BLaER1 treated with 17β-estradiol and CSF1 and Interleukin-3, amounts not matched to agents 10 nM and 100 nM (cell line): ENCODE measurements around the gene FBP2.
A peak's percentile ranks its signal among the peaks of the same experiment; 100 is the strongest.
"Not testable (repeated sequence)": the region's sequence is repeated elsewhere in the genome, so short reads cannot be mapped to it uniquely, and the experiment has no call there.

Source experiments
- H3K27ac ChIP-seq, 11 experiments: shearing (Covaris generic); formaldehyde crosslinking; 2 replicates each; pipeline ENCODE4 v1.8.1; 2022
- H3K27me3 ChIP-seq, 11 experiments: shearing (Covaris generic); formaldehyde crosslinking; 2 replicates each; pipeline ENCODE4 v1.8.1; 2022
- H3K36me3 ChIP-seq, 11 experiments: shearing (Covaris generic); formaldehyde crosslinking; 2 replicates each; pipeline ENCODE4 v1.8.1; 2022
- H3K4me1 ChIP-seq, 10 experiments: shearing (Covaris generic); formaldehyde crosslinking; 2 replicates each; pipeline ENCODE4 v1.8.1; 2022
- H3K4me2 ChIP-seq, 11 experiments: shearing (Covaris generic); formaldehyde crosslinking; 2 replicates each; pipeline ENCODE4 v1.8.1; 2022
- H3K4me3 ChIP-seq, 10 experiments: shearing (Covaris generic); formaldehyde crosslinking; 2 replicates each; pipeline ENCODE4 v1.8.1; 2022
- H3K9ac ChIP-seq, 11 experiments: shearing (Covaris generic); formaldehyde crosslinking; 2 replicates each; pipeline ENCODE4 v1.8.1; 2022
- H3K9me3 ChIP-seq, 11 experiments: shearing (Covaris generic); formaldehyde crosslinking; replicated peaks in 1 of 11; 2 replicates each; pipeline ENCODE4 v1.8.1; 2022
- H4K20me1 ChIP-seq, 11 experiments: shearing (Covaris generic); formaldehyde crosslinking; 2 replicates each; pipeline ENCODE4 v1.8.1; 2022
- Cebpa-rat ChIP-seq, 11 experiments: shearing (Covaris generic); IDR thresholded peaks; 2 replicates each; pipeline ENCODE4 v1.8.1; 2022

The FBP2 gene

DNA sequence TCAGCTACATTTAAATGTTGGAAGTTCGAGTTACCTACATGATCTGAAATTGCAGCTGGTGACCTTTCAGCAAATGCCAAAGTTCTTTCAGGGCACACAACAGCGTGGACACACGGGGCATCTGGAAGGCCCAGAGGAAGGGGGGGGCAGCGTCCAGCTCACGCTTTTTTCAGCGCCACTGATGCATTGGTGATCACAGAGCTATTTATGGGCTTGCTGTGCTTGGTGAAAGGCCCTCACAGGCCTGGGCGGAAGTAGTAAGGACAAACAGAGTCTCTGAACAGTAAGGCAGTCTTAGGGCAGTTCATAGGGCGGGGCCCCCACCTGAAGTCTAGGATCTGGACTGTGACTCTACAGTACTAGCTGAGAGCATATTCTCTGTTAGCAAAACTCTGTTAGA lies 6.6 kb upstream of the FBP2 start:
- Histone ChIP-seq H3K36me3 (no peaks in the 10 kb centered on the region), H3K9ac (no peak overlapping the region), H3K4me2 (no peak overlapping the region), H3K27ac (no peak overlapping the region), H3K9me3 (no peaks in the 10 kb centered on the region), H3K27me3 (no peaks in the 10 kb centered on the region), H4K20me1 (no peaks in the 10 kb centered on the region), H3K4me3 (no peak overlapping the region), H3K4me1 (peaks cover 0 to 22% (median 17%) of the 10 kb centered on the region in 10 experiments; a peak in 15 of 20 replicates)
- TF ChIP-seq Cebpa-rat (IDR thresholded peaks at IDR 0.05) = no peak

DNA sequence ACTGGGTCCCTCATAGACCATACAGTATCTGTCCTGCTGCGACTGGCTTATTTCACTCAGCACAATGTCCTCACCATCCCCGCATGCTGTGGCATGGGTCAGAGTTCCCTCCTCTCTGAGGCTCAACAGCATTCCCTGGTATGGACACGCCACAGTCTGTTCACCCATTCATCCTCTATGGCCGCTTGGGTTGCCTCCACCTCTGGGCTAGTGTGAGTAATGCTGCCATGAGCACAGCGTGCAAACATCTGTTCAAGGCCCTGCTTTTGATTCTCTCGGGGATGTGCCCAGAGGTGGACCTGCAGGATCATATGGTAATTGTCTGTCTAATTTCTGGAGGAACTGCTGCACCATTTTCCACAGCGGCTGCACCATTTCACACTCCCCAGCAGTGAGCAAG lies 5.5 kb upstream of the FBP2 start:
- H3K27ac ChIP-seq = no peak overlapping the region
- H3K36me3 ChIP-seq = no peaks in the 10 kb centered on the region
- H3K9ac ChIP-seq = no peak overlapping the region
- no peaks in the 10 kb centered on the region for H3K27me3 ChIP-seq
- no peak for TF ChIP-seq Cebpa-rat (IDR thresholded peaks at IDR 0.05)
- H3K9me3 ChIP-seq = no peaks in the 10 kb centered on the region
- H3K4me1 ChIP-seq = peaks cover 0 to 17% (median 11%) of the 10 kb centered on the region in 10 experiments; a peak in 15 of 20 replicates
- H3K4me2 ChIP-seq = no peak overlapping the region
- H4K20me1 ChIP-seq = no peaks in the 10 kb centered on the region
- no peak overlapping the region for H3K4me3 ChIP-seq

DNA sequence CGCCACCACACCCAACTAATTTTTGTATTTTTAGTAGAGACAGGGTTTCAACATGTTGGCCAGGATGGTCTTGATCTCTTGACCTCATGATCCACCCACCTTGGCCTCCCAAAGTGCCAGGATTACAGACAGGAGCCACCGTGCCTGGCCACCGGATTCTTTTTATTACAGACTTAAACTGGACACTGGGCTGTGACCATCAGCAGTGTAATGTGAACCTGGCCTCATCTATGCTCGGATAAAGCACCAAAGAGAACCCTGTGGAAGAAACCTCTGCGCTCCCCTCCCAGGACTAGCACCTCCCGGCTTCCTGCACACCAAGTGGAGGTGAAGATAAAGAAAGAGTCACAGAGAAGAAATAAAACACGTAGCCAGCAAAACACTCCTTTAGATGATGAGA lies 941 bp downstream of the FBP2 start:
- H3K27ac ChIP-seq, H3K9ac ChIP-seq, H3K9me3 ChIP-seq, H3K36me3 ChIP-seq, H3K4me2 ChIP-seq, H3K27me3 ChIP-seq, H3K4me3 ChIP-seq, H4K20me1 ChIP-seq, H3K4me1 ChIP-seq: not testable (repeated sequence)

DNA sequence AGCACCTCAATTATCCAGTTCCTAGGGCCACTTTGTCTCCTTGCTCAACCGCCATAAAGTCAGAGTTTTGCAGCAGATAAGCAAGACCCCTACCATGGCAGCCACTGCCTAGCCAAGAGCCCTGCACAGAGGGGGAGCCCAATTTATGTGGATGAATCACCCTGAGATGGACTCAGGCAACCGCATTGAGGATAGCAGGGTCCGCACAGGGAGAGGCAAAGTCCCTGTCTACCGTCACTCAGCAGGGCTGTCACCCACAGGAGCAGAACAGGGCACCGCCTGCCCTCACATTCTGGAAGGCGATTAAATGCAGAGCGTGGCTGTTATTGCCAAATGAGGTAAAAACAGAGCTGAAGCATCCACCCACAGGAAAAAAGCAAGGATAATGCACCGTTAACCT lies 1.7 kb downstream of the FBP2 start:
- H3K9ac ChIP-seq = no peak overlapping the region
- H3K27ac ChIP-seq = no peak overlapping the region
- H3K4me3 ChIP-seq = no peak overlapping the region
- H3K27me3 ChIP-seq = no peaks in the 10 kb centered on the region
- no peaks in the 10 kb centered on the region for H4K20me1 ChIP-seq
- peaks cover 3 to 10% (median 6%) of the 10 kb centered on the region in 10 experiments; a peak in 18 of 20 replicates for H3K4me1 ChIP-seq
- H3K9me3 ChIP-seq = peaks cover 0 to 5% (median 0%) of the 10 kb centered on the region in 11 experiments; a peak in 3 of 22 replicates
- no peaks in the 10 kb centered on the region for H3K36me3 ChIP-seq
- TF ChIP-seq Cebpa-rat (IDR thresholded peaks at IDR 0.05) = no peak
- no peak overlapping the region for H3K4me2 ChIP-seq

DNA sequence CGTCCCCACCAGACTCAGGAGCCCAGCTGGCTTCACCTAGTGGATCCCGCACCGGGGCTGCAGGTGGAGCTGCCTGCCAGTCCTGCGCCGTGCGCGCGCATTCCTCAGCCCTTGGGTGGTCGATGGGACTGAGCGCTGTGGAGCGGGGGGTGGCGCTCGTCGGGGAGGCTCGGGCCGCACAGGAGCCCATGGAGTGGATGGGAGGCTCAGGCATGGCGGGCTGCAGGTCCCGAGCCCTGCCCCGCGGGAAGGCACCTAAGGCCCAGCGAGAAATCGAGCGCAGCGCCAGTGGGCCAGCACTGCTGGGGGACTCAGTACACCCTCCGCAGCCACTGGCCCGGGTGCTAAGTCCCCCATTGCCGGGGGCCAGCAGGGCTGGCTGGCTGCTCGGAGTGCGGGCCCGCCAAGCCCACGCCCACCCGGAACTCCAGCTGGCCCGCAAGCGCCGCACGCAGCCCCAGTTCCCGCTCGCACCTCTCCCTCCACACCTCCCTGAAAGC lies 2.5 kb downstream of the FBP2 start:
- not testable (repeated sequence) for H3K9me3 ChIP-seq, H3K9ac ChIP-seq, H3K27ac ChIP-seq, H3K4me2 ChIP-seq, H3K27me3 ChIP-seq, H3K36me3 ChIP-seq, H4K20me1 ChIP-seq, H3K4me3 ChIP-seq
- H3K4me1 ChIP-seq = peaks cover 10 to 17% (median 13%) of the 10 kb centered on the region in 10 experiments

DNA sequence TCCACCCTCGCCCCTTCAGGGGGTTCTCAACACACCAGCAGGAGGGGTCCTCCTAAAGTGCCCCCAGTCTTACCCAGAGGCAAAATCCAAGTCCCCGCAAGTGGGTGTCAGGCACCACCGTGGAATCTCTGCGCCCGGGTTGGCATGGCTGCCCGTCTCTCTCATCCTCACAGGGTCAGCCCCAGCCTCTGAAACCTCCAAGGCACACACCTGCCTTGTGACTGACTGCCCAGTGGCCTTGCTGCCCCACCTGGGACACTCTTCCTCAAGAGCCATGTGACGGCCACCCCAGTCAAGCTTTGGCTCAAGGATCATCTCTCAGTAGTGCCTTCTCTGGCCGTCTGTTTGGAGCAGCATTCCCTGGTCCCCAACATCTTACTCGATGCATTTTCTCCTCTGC lies 4.9 kb downstream of the FBP2 start:
- Histone ChIP-seq H3K27ac (no peak overlapping the region), H3K4me3 (no peak overlapping the region), H3K27me3 (no peaks in the 10 kb centered on the region), H3K9ac (no peak overlapping the region), H4K20me1 (no peaks in the 10 kb centered on the region), H3K9me3 (peaks cover 0 to 5% (median 0%) of the 10 kb centered on the region in 11 experiments; a peak in 3 of 22 replicates), H3K36me3 (no peaks in the 10 kb centered on the region), H3K4me2 (no peak overlapping the region), H3K4me1 (peaks cover 11 to 16% (median 14%) of the 10 kb centered on the region in 10 experiments; a peak in 19 of 20 replicates)
- TF ChIP-seq Cebpa-rat (IDR thresholded peaks at IDR 0.05) = no peak

DNA sequence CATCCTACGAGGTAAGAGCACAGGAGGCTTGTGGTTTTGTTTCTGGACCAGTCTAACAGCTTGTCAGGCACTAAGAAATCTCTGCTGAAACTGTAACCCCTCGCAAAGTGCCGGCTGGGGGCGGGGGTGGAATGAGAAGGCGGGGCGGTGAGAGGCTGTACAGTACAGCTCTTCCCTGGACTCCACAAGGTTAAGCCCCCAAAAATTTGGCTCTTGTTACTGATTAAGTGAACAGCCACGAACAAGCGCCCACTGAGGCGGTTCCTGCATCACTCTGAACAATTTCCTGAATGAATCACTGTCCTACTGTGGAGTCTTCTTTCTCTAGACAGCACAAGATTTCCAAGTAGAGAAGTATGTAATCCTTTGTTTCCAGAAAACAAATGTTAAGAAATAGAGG lies 6.8 kb downstream of the FBP2 start:
- Histone ChIP-seq H3K9me3 (peaks cover 0 to 5% (median 0%) of the 10 kb centered on the region in 11 experiments; a peak in 3 of 22 replicates), H3K4me2 (peak overlapping the region; percentile 1 to 76 (median 56); a peak in 20 of 22 replicates)

DNA sequence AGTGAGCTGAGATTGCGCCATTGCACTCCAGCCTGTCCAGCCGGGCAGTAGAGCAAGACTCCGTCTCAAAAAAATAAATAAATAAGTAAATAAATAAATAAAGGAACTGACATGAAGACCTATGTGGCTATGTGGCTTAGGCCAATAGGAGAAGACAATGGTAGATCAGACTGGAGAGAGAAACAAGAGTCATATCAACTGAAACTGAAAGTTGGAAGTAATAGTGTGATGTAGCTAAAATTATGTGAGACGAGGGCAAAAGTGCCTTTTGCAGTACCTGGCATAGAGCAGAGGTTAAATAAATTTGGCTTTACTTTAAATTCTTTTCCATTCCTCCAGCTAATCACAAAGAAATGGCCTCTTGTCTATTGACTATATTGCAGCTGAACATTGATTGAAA lies 7.3 kb downstream of the FBP2 start:
- no peak overlapping the region for H3K4me3 ChIP-seq

More for the DNA sequence above, 6.8 kb downstream of the FBP2 start:
- Histone ChIP-seq H4K20me1 (no peaks in the 10 kb centered on the region), H3K9ac (no peak overlapping the region), H3K36me3 (no peaks in the 10 kb centered on the region), H3K27me3 (no peaks in the 10 kb centered on the region), H3K4me3 (no peak overlapping the region), H3K27ac (no peak overlapping the region), H3K4me1 (peaks cover 11 to 16% (median 14%) of the 10 kb centered on the region in 10 experiments; a peak in 19 of 20 replicates)
- no peak for TF ChIP-seq Cebpa-rat (IDR thresholded peaks at IDR 0.05)

DNA sequence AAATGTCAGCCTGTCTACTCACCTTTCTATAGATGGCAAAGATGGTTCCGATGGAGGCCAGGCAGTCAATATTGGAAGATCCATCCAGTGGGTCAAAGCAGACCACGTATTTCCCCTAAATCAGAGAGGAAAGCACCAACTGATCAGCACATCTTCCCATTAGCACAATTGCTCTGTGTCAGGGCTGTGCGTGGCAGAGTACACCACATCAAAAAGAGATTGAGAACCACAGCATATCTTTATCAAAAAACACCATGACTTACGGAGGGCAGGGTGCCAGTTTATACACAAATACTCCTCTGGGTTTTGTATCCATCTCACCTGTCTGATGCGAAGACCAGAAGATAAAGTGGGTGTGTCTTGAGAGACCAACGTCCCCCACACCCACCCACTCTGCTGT lies 9.1 kb downstream of the FBP2 start:
- no peak for TF ChIP-seq Cebpa-rat (IDR thresholded peaks at IDR 0.05)
- peak overlapping the region in 6 of 11 experiments; percentile 2 to 34 (median 10); a peak in 5 of 22 replicates for H3K4me2 ChIP-seq
- H3K27me3 ChIP-seq = no peaks in the 10 kb centered on the region
- no peak overlapping the region for H3K4me3 ChIP-seq
- no peak overlapping the region for H3K9ac ChIP-seq
- no peaks in the 10 kb centered on the region for H4K20me1 ChIP-seq
- H3K4me1 ChIP-seq = peaks cover 11 to 16% (median 14%) of the 10 kb centered on the region in 10 experiments; a peak in 19 of 20 replicates
- no peaks in the 10 kb centered on the region for H3K36me3 ChIP-seq
- H3K9me3 ChIP-seq = no peaks in the 10 kb centered on the region
- no peak overlapping the region for H3K27ac ChIP-seq

More for the DNA sequence above, 7.3 kb downstream of the FBP2 start:
- Histone ChIP-seq H3K36me3 (no peaks in the 10 kb centered on the region), H3K4me2 (peak overlapping the region; percentile 1 to 76 (median 56); a peak in 20 of 22 replicates), H3K4me1 (peaks cover 11 to 16% (median 14%) of the 10 kb centered on the region in 10 experiments; a peak in 19 of 20 replicates), H3K27me3 (no peaks in the 10 kb centered on the region), H4K20me1 (no peaks in the 10 kb centered on the region), H3K9ac (no peak overlapping the region), H3K9me3 (peaks cover 0 to 2% (median 0%) of the 10 kb centered on the region in 11 experiments; a peak in 2 of 22 replicates), H3K27ac (no peak overlapping the region)
- TF ChIP-seq Cebpa-rat (IDR thresholded peaks at IDR 0.05) = no peak

DNA sequence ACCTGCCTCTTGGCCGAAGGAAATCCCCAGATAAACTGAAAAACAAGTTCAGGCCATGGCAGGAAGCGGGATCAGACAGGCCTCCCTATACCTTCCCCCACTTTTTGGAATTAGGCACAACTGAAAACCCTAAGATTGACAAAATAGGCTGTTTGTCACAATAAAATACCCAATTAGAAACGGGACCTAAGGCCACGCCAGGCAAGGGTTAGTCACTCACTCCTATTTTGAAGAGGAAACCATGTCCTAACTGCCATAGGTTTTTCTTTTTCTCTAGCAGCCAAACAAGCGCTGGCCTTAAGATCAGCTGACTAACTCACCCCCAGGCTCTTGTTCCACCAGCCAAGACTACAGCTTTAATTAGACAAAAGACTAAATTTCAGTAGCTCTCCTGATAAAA lies 11.9 kb downstream of the FBP2 start:
- peaks cover 0 to 4% (median 0%) of the 10 kb centered on the region in 11 experiments; a peak in 2 of 22 replicates for H3K27me3 ChIP-seq
- no peak for TF ChIP-seq Cebpa-rat (IDR thresholded peaks at IDR 0.05)
- peaks cover 4 to 14% (median 12%) of the 10 kb centered on the region in 10 experiments; a peak in 19 of 20 replicates for H3K4me1 ChIP-seq
- no peak overlapping the region for H3K4me2 ChIP-seq
- H4K20me1 ChIP-seq = no peaks in the 10 kb centered on the region
- no peaks in the 10 kb centered on the region for H3K36me3 ChIP-seq
- no peak overlapping the region for H3K9ac ChIP-seq
- no peaks in the 10 kb centered on the region for H3K9me3 ChIP-seq
- no peak overlapping the region for H3K4me3 ChIP-seq
- no peak overlapping the region for H3K27ac ChIP-seq
